Liver (tissue), 3 donors: ENCODE measurements around the gene LDLRAD3.

Experiments used
- EGR1 ChIP-seq, 2 donors: IDR thresholded peaks; 2 replicates each; pipeline ENCODE4 v1.6.1; 2016 to 2018; ENCODE audit warnings: antibody characterized with exemption in 2 of 2, low read depth in 2 of 2
- GABPA ChIP-seq, 2 donors: IDR thresholded peaks in 1 of 2; conservative IDR thresholded peaks in 1 of 2; 2 replicates each; pipeline ENCODE4 v1.6.1; 2016; ENCODE audit warnings: antibody characterized with exemption in 2 of 2, mild to moderate bottlenecking in 1 of 2, moderate library complexity in 1 of 2
- HNF4A ChIP-seq, 2 donors: conservative IDR thresholded peaks; 2 replicates each; pipeline ENCODE4 v1.6.1; 2016; ENCODE audit warnings: antibody characterized with exemption in 2 of 2, mild to moderate bottlenecking in 2 of 2
- HNF4G ChIP-seq: IDR thresholded peaks from 2 replicates; pipeline ENCODE4 v1.6.1; 2016; ENCODE audit warnings: antibody characterized with exemption
- JUND ChIP-seq, 2 donors: IDR thresholded peaks; 2 replicates each; pipeline ENCODE4 v1.6.1; 2016; ENCODE audit warnings: antibody characterized with exemption in 2 of 2
- NR2F2 ChIP-seq: IDR thresholded peaks from 2 replicates; pipeline ENCODE4 v1.6.1; 2016; ENCODE audit warnings: antibody characterized with exemption
- RAD21 ChIP-seq, 2 donors: IDR thresholded peaks; 2 replicates each; pipeline ENCODE4 v1.6.1; 2016; ENCODE audit warnings: antibody characterized with exemption in 2 of 2, mild to moderate bottlenecking in 2 of 2
- RXRA ChIP-seq, 2 donors: IDR thresholded peaks; 2 replicates each; pipeline ENCODE4 v1.6.1; 2017 to 2018; ENCODE audit warnings: antibody characterized with exemption in 2 of 2, mild to moderate bottlenecking in 1 of 2
- SP1 ChIP-seq: IDR thresholded peaks from 2 replicates; pipeline ENCODE4 v1.6.1; 2018; ENCODE audit warnings: antibody characterized with exemption, mild to moderate bottlenecking
- TAF1 ChIP-seq: conservative IDR thresholded peaks from 2 replicates; pipeline ENCODE4 v1.6.1; 2016; ENCODE audit warnings: antibody characterized with exemption, mild to moderate bottlenecking
- TF ChIP-seq, protein P1 (sequence below): fragments of 150-350 bp; IDR thresholded peaks from 2 replicates; pipeline ENCODE4 v1.5.1; 2017; ENCODE audit warnings: improper control_type of control experiment, low read depth, low read length; ENCODE audit not compliant: missing input control
- TF ChIP-seq, protein P2 (sequence below): IDR thresholded peaks from 2 replicates; pipeline ENCODE4 v1.6.1; 2016; ENCODE audit warnings: antibody characterized with exemption
- TF ChIP-seq, protein P3 (sequence below): IDR thresholded peaks from 2 replicates; pipeline ENCODE4 v1.6.1; 2016; ENCODE audit warnings: antibody characterized with exemption
- TF ChIP-seq, protein P4 (sequence below): IDR thresholded peaks from 2 replicates; pipeline ENCODE4 v1.6.1; 2016; ENCODE audit warnings: antibody characterized with exemption, mild to moderate bottlenecking
- donor health status: healthy.
- donor health status: healthy.

DNA sequence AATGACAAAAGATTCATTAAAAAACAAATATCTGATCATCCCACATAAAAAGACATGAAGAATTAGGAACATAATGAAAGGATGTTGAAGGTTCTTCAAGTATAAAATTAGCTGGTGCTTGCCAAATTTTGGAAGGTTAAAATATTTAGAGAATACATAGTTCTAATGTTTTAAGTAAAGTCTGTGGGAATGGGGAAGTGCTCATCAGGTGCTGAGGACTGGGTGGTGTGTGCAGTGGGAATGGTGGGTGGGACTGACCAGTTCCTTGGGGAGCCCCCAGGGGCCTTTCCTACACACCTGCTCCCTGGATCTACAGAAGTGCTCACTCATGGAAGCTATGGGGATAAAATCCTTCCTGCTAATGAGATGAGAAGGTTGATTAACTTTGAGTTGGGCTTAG lies 11.8 kb downstream of the LDLRAD3 start:
- TF ChIP-seq, protein P1, sequence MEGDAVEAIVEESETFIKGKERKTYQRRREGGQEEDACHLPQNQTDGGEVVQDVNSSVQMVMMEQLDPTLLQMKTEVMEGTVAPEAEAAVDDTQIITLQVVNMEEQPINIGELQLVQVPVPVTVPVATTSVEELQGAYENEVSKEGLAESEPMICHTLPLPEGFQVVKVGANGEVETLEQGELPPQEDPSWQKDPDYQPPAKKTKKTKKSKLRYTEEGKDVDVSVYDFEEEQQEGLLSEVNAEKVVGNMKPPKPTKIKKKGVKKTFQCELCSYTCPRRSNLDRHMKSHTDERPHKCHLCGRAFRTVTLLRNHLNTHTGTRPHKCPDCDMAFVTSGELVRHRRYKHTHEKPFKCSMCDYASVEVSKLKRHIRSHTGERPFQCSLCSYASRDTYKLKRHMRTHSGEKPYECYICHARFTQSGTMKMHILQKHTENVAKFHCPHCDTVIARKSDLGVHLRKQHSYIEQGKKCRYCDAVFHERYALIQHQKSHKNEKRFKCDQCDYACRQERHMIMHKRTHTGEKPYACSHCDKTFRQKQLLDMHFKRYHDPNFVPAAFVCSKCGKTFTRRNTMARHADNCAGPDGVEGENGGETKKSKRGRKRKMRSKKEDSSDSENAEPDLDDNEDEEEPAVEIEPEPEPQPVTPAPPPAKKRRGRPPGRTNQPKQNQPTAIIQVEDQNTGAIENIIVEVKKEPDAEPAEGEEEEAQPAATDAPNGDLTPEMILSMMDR: no peak
- no peak for TF ChIP-seq JUND (IDR thresholded peaks at IDR 0.05)
- TF ChIP-seq RAD21 (IDR thresholded peaks at IDR 0.05): no peak
- no peak for TF ChIP-seq SP1
- no peak for TF ChIP-seq RXRA (IDR thresholded peaks at IDR 0.05)
- TF ChIP-seq, protein P2, sequence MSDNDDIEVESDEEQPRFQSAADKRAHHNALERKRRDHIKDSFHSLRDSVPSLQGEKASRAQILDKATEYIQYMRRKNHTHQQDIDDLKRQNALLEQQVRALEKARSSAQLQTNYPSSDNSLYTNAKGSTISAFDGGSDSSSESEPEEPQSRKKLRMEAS: no peak
- TF ChIP-seq, protein P3, sequence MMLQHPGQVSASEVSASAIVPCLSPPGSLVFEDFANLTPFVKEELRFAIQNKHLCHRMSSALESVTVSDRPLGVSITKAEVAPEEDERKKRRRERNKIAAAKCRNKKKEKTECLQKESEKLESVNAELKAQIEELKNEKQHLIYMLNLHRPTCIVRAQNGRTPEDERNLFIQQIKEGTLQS: no peak
- TF ChIP-seq, protein P4, sequence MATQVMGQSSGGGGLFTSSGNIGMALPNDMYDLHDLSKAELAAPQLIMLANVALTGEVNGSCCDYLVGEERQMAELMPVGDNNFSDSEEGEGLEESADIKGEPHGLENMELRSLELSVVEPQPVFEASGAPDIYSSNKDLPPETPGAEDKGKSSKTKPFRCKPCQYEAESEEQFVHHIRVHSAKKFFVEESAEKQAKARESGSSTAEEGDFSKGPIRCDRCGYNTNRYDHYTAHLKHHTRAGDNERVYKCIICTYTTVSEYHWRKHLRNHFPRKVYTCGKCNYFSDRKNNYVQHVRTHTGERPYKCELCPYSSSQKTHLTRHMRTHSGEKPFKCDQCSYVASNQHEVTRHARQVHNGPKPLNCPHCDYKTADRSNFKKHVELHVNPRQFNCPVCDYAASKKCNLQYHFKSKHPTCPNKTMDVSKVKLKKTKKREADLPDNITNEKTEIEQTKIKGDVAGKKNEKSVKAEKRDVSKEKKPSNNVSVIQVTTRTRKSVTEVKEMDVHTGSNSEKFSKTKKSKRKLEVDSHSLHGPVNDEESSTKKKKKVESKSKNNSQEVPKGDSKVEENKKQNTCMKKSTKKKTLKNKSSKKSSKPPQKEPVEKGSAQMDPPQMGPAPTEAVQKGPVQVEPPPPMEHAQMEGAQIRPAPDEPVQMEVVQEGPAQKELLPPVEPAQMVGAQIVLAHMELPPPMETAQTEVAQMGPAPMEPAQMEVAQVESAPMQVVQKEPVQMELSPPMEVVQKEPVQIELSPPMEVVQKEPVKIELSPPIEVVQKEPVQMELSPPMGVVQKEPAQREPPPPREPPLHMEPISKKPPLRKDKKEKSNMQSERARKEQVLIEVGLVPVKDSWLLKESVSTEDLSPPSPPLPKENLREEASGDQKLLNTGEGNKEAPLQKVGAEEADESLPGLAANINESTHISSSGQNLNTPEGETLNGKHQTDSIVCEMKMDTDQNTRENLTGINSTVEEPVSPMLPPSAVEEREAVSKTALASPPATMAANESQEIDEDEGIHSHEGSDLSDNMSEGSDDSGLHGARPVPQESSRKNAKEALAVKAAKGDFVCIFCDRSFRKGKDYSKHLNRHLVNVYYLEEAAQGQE: no peak
- no peak for TF ChIP-seq HNF4A (conservative IDR thresholded peaks at IDR 0.05)
- no peak for TF ChIP-seq GABPA (IDR thresholded peaks at IDR 0.05 in 1 of 2, conservative IDR thresholded peaks at IDR 0.05 in 1 of 2)
- TF ChIP-seq EGR1 (IDR thresholded peaks at IDR 0.05; ENCODE audit: low read depth in 2 of 2): no peak
- no peak for TF ChIP-seq HNF4G
- TF ChIP-seq NR2F2: no peak
- no peak for TF ChIP-seq TAF1
